Esophagus muscularis mucosa (tissue), 3 donors: ENCODE data around the gene CAMK2G.

Experiments
- POLR2A ChIP-seq: fragments of 450-650 bp; IDR thresholded peaks from one replicate; pipeline ENCODE4 v1.6.1; 2017; ENCODE audit warnings: antibody characterized with exemption, moderate library complexity, mild to moderate bottlenecking, low read depth
- TF ChIP-seq, protein P1 (sequence below), 3 experiments: fragments of 200-600 bp in 2 of 3; fragments of 450-650 bp in 1 of 3; sonication (generic) in 2 of 3; IDR thresholded peaks; one replicate each; pipeline ENCODE4 v1.5.1; 2017 to 2019; ENCODE audit warnings: antibody characterized with exemption in 3 of 3, mild to moderate bottlenecking in 2 of 3, moderate library complexity in 1 of 3

DNA sequence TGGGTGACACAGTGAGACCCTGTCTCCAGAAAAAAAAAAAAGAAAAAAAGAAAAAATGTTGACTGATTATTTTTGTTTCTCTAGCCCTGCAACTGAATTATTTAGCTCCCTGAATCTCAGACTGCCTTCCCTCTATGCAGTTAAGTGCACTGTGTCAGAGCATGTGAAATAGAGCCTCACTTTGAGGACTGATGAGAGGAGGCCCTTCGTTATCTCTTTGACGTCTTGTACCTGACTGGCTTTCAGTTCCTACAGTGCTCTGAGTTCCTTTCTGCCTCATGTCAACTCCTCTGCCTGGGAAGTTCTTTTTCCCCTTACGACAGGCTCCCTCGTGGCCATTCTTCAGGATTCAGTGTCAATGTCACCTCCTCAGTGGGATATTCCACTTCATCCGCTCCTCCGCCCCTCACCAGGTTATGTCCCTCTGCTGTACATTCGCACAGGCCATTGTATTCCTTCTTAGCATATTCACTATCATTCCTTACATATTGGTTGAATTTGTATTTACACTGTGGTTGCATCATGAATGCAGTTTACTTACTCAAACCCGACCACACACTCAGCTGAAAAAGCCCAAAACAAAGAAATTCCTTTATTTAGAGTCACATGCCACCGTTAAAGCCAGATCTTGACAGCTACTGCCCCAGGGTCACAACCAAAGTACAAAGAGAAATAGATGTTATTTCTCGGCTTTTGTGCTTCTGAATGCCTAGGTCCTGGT, 18.1 kb upstream of the CAMK2G start:
- TF ChIP-seq, protein P1, sequence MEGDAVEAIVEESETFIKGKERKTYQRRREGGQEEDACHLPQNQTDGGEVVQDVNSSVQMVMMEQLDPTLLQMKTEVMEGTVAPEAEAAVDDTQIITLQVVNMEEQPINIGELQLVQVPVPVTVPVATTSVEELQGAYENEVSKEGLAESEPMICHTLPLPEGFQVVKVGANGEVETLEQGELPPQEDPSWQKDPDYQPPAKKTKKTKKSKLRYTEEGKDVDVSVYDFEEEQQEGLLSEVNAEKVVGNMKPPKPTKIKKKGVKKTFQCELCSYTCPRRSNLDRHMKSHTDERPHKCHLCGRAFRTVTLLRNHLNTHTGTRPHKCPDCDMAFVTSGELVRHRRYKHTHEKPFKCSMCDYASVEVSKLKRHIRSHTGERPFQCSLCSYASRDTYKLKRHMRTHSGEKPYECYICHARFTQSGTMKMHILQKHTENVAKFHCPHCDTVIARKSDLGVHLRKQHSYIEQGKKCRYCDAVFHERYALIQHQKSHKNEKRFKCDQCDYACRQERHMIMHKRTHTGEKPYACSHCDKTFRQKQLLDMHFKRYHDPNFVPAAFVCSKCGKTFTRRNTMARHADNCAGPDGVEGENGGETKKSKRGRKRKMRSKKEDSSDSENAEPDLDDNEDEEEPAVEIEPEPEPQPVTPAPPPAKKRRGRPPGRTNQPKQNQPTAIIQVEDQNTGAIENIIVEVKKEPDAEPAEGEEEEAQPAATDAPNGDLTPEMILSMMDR (IDR thresholded peaks at IDR 0.05): no peak
- TF ChIP-seq POLR2A: no peak
